ENCODE measurements around the gene SPON2. TPM values are rescaled to one million over a fixed set of nuclear protein-coding genes. Genes with fewer than 3 reads are reported as not detected.

SPON2 gene
- total RNA-seq: 10 to 100 TPM; 15.2 to 18.4 TPM

DNA sequence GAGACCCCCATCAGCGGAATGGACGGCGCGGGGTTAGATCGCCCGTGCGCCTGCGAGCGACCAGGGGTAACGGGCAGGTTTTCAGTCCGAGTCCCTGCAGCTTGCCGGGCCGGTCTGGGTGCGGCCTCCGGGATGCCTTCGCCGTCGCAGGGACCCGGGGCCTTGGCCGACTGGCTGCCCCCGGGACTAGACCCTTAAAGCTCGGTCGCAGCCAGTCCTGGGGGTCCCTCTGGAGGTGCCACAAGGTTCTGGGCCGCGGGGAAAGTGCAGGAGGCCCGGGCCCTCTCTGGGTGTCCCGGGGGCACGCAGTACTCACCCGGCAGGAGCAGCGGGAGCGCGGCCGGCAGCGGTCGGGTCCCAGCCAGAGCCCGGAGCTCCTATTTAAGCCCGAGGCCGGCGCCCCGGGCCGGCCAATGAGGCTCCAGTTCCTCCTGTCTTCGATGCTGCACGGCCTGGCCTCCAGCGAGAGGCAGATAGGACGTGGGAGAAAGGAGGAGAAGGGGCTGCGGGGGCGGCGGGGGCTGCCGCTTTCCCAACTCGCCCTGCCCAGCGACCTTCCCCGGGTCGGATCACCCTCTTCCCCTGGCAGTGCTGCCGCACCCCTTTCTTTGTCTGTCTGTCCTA, at the start of gene SPON2:
Gene SPON2 (minus strand): TSS at position 356 of the 624 bp plus-strand sequence.
- Histone ChIP-seq H3K27ac (no peak within 1 kb of the TSS), H3K4me1 (ENCODE audit: control insufficient read depth in 1 of 2, low read depth in 2 of 2) (peaks cover 7 to 22% of the 10 kb centered on the region in 2 donors)
- TF ChIP-seq, protein P1, sequence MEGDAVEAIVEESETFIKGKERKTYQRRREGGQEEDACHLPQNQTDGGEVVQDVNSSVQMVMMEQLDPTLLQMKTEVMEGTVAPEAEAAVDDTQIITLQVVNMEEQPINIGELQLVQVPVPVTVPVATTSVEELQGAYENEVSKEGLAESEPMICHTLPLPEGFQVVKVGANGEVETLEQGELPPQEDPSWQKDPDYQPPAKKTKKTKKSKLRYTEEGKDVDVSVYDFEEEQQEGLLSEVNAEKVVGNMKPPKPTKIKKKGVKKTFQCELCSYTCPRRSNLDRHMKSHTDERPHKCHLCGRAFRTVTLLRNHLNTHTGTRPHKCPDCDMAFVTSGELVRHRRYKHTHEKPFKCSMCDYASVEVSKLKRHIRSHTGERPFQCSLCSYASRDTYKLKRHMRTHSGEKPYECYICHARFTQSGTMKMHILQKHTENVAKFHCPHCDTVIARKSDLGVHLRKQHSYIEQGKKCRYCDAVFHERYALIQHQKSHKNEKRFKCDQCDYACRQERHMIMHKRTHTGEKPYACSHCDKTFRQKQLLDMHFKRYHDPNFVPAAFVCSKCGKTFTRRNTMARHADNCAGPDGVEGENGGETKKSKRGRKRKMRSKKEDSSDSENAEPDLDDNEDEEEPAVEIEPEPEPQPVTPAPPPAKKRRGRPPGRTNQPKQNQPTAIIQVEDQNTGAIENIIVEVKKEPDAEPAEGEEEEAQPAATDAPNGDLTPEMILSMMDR (IDR thresholded peaks at IDR 0.05): no peak

DNA sequence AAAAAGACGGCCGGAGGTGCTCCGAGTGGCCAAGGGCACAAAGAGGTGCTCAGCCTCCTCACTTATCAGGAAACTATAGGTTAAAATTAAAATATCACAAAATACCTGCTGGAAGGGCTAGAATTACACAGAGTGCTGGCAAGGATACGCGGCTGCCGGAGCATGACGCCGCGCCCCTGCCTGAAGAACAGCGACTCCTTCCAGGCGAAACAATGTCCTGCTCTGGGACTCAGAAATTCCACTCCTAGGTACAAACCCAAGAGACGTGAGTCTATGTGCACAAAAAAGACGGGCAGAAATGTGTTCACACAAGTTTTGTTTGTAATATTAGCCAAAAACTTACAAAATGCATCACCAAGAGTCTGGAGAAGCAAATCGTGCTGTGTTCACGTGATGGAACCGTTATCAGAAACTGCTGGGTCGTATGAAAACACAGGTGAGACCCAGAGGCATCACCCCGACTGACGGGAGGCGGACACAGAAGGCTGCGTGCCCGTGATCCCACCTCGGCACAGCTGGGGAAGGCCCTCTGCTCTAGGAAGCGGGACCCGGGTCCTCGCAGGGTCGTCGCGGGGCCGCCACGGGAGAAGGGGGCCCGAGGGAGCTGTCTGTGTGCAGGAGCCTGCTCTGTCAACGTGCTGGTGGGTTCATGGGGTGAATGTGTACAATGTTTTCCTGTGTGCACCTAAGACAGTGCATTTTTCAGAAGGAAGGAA, 48.9 kb upstream of the SPON2 start:
- H3K36me3 ChIP-seq: peaks cover 46% of the 10 kb centered on the region
- no peaks in the 10 kb centered on the region for H3K9me3 ChIP-seq
- DNase-seq (ENCODE audit: low spot score) (no peak), ATAC-seq (ENCODE audit: insufficient number of reproducible peaks, low FRiP score, low read depth) (no peak)
- no peak overlapping the region for H3K27ac ChIP-seq
- H3K4me3 ChIP-seq: no peak overlapping the region
- TF ChIP-seq, protein P1 (IDR thresholded peaks at IDR 0.05): no peak
- H3K4me1 ChIP-seq (ENCODE audit: control insufficient read depth in 1 of 2, low read depth in 2 of 2): no peaks in the 10 kb centered on the region
- H3K27me3 ChIP-seq (replicated peaks; ENCODE audit: insufficient read depth): no peaks in the 10 kb centered on the region

More for the DNA sequence above, at the start of gene SPON2:
- ATAC-seq (ENCODE audit: insufficient number of reproducible peaks, low FRiP score, low read depth): no peak
- no peaks in the 10 kb centered on the region for H3K36me3 ChIP-seq
- no peak for DNase-seq (ENCODE audit: low spot score)
- no peaks in the 10 kb centered on the region for H3K9me3 ChIP-seq
- peak within 1 kb of the TSS; percentile 62 for H3K4me3 ChIP-seq
- peaks cover 13% of the 10 kb centered on the region for H3K27me3 ChIP-seq (replicated peaks; ENCODE audit: insufficient read depth)

DNA sequence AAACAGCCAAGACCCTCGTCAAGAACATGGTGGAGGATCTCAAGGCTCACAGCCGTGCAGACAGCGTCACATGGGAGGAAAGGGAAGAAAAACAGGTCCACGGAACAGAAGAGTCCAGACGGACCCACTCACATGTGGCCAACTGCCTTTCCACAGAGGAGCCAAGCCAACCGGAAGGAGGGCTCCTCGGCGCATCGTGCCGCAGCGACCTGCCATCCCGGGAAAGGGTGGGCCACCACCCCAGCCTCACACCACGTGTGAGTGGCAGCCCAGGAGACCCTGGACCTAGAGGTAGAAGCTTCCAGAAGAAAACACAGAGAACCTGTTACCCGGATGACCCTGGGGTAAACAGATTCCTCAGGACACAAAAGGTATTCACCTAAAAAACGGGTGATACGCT, 48.2 kb upstream of the SPON2 start:
- Histone ChIP-seq H3K4me1 (ENCODE audit: control insufficient read depth in 1 of 2, low read depth in 2 of 2) (no peaks in the 10 kb centered on the region), H3K9me3 (no peaks in the 10 kb centered on the region), H3K4me3 (no peak overlapping the region), H3K36me3 (peaks cover 47% of the 10 kb centered on the region), H3K27me3 (replicated peaks; ENCODE audit: insufficient read depth) (no peaks in the 10 kb centered on the region), H3K27ac (no peak overlapping the region)
- DNase-seq (ENCODE audit: low spot score): no peak
- TF ChIP-seq, protein P1 (IDR thresholded peaks at IDR 0.05): no peak
- ATAC-seq (ENCODE audit: insufficient number of reproducible peaks, low FRiP score, low read depth): no peak

DNA sequence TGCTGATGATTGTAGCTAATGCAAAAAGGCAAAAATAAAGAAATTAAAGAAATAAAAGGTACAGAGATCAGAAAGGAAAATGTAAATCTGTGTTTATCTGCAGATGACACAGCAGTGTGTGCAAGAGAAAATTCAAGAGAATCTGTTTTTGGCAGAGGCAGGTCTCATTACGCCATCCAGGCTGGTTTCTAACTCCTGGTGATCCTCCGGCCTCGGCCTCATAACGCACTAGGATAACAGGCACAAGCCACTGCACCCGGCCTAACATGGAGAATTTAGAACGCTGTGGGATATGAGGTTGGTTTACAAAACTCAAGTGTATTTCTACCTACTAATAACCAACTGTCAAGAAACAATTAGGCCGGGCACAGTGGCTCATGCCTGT, 47.2 kb upstream of the SPON2 start:
- H3K27me3 ChIP-seq (replicated peaks; ENCODE audit: insufficient read depth): no peaks in the 10 kb centered on the region
- no peaks in the 10 kb centered on the region for H3K4me1 ChIP-seq (ENCODE audit: control insufficient read depth in 1 of 2, low read depth in 2 of 2)
- H3K27ac ChIP-seq: no peak overlapping the region
- DNase-seq (ENCODE audit: low spot score) (no peak), ATAC-seq (ENCODE audit: insufficient number of reproducible peaks, low FRiP score, low read depth) (no peak)
- H3K4me3 ChIP-seq: no peak overlapping the region
- no peaks in the 10 kb centered on the region for H3K9me3 ChIP-seq
- H3K36me3 ChIP-seq: peaks cover 51% of the 10 kb centered on the region
- TF ChIP-seq, protein P1 (IDR thresholded peaks at IDR 0.05): no peak

DNA sequence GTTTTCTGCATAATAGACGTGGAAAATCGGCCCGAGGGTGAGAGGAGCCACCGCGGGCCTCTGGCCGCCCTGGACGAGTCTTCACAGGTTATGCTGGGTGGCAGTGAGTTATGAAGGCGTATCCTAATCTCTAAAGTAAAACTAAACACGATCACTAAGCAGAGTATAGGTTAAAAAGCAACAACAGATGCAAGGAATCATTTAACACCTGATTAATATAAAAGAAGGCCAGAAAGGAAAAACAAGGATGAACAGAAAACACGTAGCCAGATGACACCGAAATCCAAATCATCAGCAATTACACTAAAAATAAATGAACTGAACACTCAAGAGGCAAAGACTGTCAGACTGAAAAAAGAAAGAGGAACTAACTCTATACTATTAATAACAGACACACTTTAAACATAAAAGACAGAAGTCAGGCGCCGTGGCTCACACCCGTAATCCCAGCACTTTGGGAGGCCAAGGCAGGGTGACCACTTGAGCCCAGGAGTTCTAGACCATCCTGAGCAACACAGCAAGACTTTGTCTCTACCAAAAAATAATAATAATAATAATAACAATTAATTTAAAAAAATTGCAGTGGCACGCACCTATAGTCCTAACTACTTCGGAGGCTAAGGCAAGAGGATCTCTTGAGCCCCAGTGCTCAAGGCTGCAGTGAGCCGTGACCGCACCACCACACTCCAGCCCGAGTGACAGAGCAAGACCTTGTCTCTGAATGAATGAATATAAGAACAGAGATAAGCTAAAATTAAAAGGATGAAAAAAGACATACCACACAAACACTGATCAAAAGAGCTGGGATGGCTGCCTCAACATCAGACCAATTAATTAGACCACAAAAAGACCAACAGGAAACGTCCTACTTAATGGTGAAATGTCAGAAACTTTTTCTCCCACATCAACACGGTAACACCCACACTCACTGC, 46.5 kb upstream of the SPON2 start:
- peaks cover 50% of the 10 kb centered on the region for H3K36me3 ChIP-seq

More for the DNA sequence above, 46.5 kb upstream of the SPON2 start:
- Histone ChIP-seq H3K4me3 (no peak overlapping the region), H3K27me3 (replicated peaks; ENCODE audit: insufficient read depth) (no peaks in the 10 kb centered on the region), H3K9me3 (no peaks in the 10 kb centered on the region), H3K4me1 (ENCODE audit: control insufficient read depth in 1 of 2, low read depth in 2 of 2) (no peaks in the 10 kb centered on the region), H3K27ac (no peak overlapping the region)
- DNase-seq (ENCODE audit: low spot score) (no peak), ATAC-seq (ENCODE audit: insufficient number of reproducible peaks, low FRiP score, low read depth) (no peak)
- TF ChIP-seq, protein P1 (IDR thresholded peaks at IDR 0.05): no peak

All from thoracic aorta (tissue), 2 donors.